Thyroid gland (tissue), 4 donors: ENCODE data around the gene CCDC43. TPM values are rescaled to one million over a fixed set of nuclear protein-coding genes. Genes with fewer than 3 reads are reported as not detected.
"Not testable (repeated sequence)": the region's sequence is repeated elsewhere in the genome, so short reads cannot be mapped to it uniquely, and the experiment has no call there.

Experiments
- DNase-seq, 2 donors: peaks; one replicate each; pipeline ENCODE4 v3.0.0-alpha.2; 2019
- H3K27ac ChIP-seq, 3 donors: fragments of 200-600 bp; sonication (generic); 1 replicate in 2 of 3; 2 replicates in 1 of 3; pipeline ENCODE4 v1.5.1; 2016 to 2019; ENCODE audit warnings: mild to moderate bottlenecking in 1 of 3, moderate library complexity in 1 of 3
- H3K27me3 ChIP-seq: fragments of 200-600 bp; sonication (generic); one replicate; pipeline ENCODE4 v1.5.1; 2019
- H3K36me3 ChIP-seq, 2 donors: fragments of 200-600 bp; sonication (generic); one replicate each; pipeline ENCODE4 v1.5.1; 2016 to 2019
- H3K4me1 ChIP-seq, 2 donors: fragments of 200-600 bp; sonication (generic); one replicate each; pipeline ENCODE4 v1.5.1; 2017 to 2019
- H3K4me3 ChIP-seq, 3 donors: fragments of 200-600 bp; sonication (generic); replicated peaks in 1 of 3; 1 replicate in 2 of 3; 2 replicates in 1 of 3; pipeline ENCODE4 v1.5.1; 2016; ENCODE audit warnings: mild to moderate bottlenecking in 1 of 3
- H3K9me3 ChIP-seq: fragments of 200-600 bp; sonication (generic); one replicate; pipeline ENCODE4 v1.5.1; 2017
- POLR2A ChIP-seq, 2 donors: fragments of 450-650 bp; IDR thresholded peaks; one replicate each; pipeline ENCODE4 v1.6.1; 2017; ENCODE audit warnings: antibody characterized with exemption in 2 of 2, mild to moderate bottlenecking in 2 of 2, moderate library complexity in 1 of 2
- WGBS, 2 donors: methylation state at CpG; one replicate each; pipeline ENCODE4 v1.1.5; 2017; 5-methylcytosine and 5-hydroxymethylcytosine counted together
- intact Hi-C: fragments of 100-400 bp; cut with DNase I; formaldehyde crosslinking; loops from one replicate; pipeline ENCODE4 v1.15.1; 2023
- total RNA-seq, 4 donors: library from RNA; depleted of rRNA; stranded (reverse); fragments of >200 nt; gene quantifications; one replicate each; pipeline ENCODE4 v1.2.3, GENCODE V29; 2016
- TF ChIP-seq, protein P1 (sequence below), 6 experiments: fragments of 200-600 bp in 3 of 6; fragments of 450-650 bp in 3 of 6; sonication (generic) in 3 of 6; IDR thresholded peaks; one replicate each; pipeline ENCODE4 v1.5.1; 2016 to 2019; ENCODE audit warnings: antibody characterized with exemption in 6 of 6, mild to moderate bottlenecking in 2 of 6, inconsistent platforms in 1 of 6, moderate library complexity in 1 of 6

The CCDC43 gene
- total RNA-seq, 4 donors from 2014 or later: 15.7 to 21.0 (median 18.8) TPM

GRCh38 chr17:44688200-44688599, 1.4 kb downstream of the CCDC43 start:
- Histone ChIP-seq H3K27ac (no peak overlapping the region), H3K27me3 (no peaks in the 10 kb centered on the region), H3K4me3 (no peak overlapping the region), H3K36me3 (peaks cover 1 to 6% of the 10 kb centered on the region in 2 donors), H3K9me3 (no peaks in the 10 kb centered on the region), H3K4me1 (peaks cover 9 to 16% of the 10 kb centered on the region in 2 donors)
- 80 to 85% methylated on average over 2 of the region's 2 CpGs for WGBS, 2 donors
- TF ChIP-seq, protein P1, sequence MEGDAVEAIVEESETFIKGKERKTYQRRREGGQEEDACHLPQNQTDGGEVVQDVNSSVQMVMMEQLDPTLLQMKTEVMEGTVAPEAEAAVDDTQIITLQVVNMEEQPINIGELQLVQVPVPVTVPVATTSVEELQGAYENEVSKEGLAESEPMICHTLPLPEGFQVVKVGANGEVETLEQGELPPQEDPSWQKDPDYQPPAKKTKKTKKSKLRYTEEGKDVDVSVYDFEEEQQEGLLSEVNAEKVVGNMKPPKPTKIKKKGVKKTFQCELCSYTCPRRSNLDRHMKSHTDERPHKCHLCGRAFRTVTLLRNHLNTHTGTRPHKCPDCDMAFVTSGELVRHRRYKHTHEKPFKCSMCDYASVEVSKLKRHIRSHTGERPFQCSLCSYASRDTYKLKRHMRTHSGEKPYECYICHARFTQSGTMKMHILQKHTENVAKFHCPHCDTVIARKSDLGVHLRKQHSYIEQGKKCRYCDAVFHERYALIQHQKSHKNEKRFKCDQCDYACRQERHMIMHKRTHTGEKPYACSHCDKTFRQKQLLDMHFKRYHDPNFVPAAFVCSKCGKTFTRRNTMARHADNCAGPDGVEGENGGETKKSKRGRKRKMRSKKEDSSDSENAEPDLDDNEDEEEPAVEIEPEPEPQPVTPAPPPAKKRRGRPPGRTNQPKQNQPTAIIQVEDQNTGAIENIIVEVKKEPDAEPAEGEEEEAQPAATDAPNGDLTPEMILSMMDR (IDR thresholded peaks at IDR 0.05): no peak
- TF ChIP-seq POLR2A (IDR thresholded peaks at IDR 0.05): no peak
- intact Hi-C loops: no loop called here
- no peak for DNase-seq

GRCh38 chr17:44687756-44688155, 1.8 kb downstream of the CCDC43 start:
- peaks cover 9 to 16% of the 10 kb centered on the region in 2 donors for H3K4me1 ChIP-seq
- DNase-seq: no peak
- no peaks in the 10 kb centered on the region for H3K27me3 ChIP-seq
- 79 to 93% methylated on average over 1 of the region's 1 CpG for WGBS, 2 donors
- H3K36me3 ChIP-seq: peaks cover 6 to 8% of the 10 kb centered on the region in 2 donors
- TF ChIP-seq POLR2A (IDR thresholded peaks at IDR 0.05): no peak
- TF ChIP-seq, protein P1 (IDR thresholded peaks at IDR 0.05): no peak
- H3K4me3 ChIP-seq: no peak overlapping the region
- intact Hi-C loops: no loop called here
- no peak overlapping the region for H3K27ac ChIP-seq
- no peaks in the 10 kb centered on the region for H3K9me3 ChIP-seq

GRCh38 chr17:44683303-44683702, 6.3 kb downstream of the CCDC43 start:
- DNase-seq, H3K27me3 ChIP-seq, H3K4me3 ChIP-seq, intact Hi-C loops, H3K9me3 ChIP-seq, H3K27ac ChIP-seq, H3K4me1 ChIP-seq: not testable (repeated sequence)
- H3K36me3 ChIP-seq: peaks cover 17 to 35% of the 10 kb centered on the region in 2 donors
- 83 to 91% methylated on average over 4 of the region's 4 CpGs for WGBS, 2 donors

DNA sequence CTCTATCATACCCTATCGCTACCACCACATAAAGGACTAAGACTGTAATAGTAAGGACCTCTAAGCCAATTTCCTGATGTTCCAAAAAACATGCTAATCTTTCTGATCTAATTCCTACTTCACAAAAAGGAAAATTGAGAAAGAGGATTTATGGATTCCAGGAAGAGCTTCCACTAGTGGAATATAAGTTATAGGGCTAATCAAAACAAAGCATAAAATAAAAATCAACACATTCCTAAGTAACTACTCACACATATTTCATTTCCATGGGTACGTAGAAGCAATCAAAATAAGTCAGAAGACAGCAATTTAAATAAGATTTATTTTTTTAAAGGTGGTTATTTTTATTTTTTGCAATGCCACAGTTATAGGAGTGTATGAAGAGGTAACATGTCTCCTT, 12.4 kb downstream of the CCDC43 start:
- TF ChIP-seq, protein P1 (IDR thresholded peaks at IDR 0.05): no peak
- TF ChIP-seq POLR2A (IDR thresholded peaks at IDR 0.05): no peak
- H3K4me3 ChIP-seq: no peak overlapping the region
- no peaks in the 10 kb centered on the region for H3K9me3 ChIP-seq
- no peaks in the 10 kb centered on the region for H3K27me3 ChIP-seq
- peaks cover 11 to 23% of the 10 kb centered on the region in 2 donors for H3K36me3 ChIP-seq
- no peak overlapping the region for H3K27ac ChIP-seq
- intact Hi-C loops: no loop called here
- DNase-seq: no peak
- H3K4me1 ChIP-seq: no peaks in the 10 kb centered on the region
- 68 to 72% methylated on average over 2 of the region's 2 CpGs for WGBS, 2 donors

DNA sequence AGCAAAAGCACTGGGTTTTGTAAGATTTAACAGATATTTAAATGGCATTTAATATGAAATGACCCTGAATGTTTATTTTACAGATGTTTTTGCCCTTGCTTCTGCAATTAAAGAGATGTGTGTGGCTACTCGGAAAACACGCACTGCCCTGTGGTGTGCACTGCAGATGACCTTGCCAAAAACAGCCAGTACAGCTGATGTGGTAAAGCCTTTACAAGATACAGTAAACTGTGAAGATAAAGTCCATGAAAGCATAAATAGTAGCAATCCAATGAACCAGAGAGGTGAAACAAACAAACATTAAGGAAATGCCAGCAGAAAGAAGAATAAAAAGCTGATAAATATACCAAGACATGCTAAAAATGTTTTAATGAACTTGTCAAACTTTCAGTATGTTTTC, 15.7 kb downstream of the CCDC43 start:
- Histone ChIP-seq H3K9me3 (no peaks in the 10 kb centered on the region), H3K27me3 (no peaks in the 10 kb centered on the region), H3K4me1 (no peaks in the 10 kb centered on the region), H3K36me3 (peaks cover 0 to 4% of the 10 kb centered on the region in 2 donors), H3K4me3 (no peak overlapping the region), H3K27ac (no peak overlapping the region)
- intact Hi-C loops: no loop called here
- no peak for DNase-seq
- WGBS, 2 donors: 89 to 97% methylated on average over 2 of the region's 2 CpGs
- TF ChIP-seq, protein P1 (IDR thresholded peaks at IDR 0.05): no peak
- no peak for TF ChIP-seq POLR2A (IDR thresholded peaks at IDR 0.05)
